ENCODE results near the gene GLA. TPM values are rescaled to one million over a fixed set of nuclear protein-coding genes. Genes with fewer than 3 reads are reported as not detected.

Gene GLA
- total and polyA plus RNA-seq, 5 donors, result 10.4 to 20.7 (median 18.2) TPM

DNA sequence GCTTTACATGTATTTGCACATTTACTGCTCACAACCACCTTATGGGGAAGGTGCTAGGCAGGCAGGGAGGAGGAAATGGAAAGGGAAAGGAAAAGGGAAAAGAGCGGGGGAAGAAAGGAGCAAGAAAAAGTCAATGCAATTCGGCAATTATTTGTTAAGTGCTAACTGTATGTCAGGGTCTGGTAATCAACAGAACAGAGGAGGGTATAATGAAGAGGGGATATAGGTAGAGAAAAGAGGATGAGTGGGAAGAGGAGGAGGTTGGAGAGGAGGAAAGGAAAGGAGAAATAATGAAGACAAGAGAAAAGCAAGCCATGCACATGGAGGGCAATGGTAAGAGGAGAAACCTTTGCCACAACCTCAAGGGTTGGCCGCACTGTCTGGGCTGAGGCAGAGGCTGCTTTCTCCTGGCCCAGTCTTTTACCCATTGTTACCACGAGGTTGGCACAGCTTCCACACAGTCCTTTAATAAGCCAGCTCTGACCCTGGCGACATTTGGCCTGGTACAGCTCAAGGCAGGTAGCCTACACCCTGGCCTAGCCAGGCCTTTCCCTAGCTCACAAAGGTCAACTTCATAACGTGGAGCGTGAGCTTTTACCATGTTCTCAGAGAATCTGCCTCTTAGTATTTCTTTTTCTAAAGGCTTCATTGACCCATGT is 22.6 kb downstream of the GLA start:
- DNase-seq, result no peak
- intact Hi-C loops (cut with DNase I), result no loop called here
- no peak for ATAC-seq
- no peaks in the 10 kb centered on the region for H3K4me1 ChIP-seq (ENCODE audit: control insufficient read depth, insufficient read depth, low read length)
- H3K4me3 ChIP-seq (ENCODE audit: low read length), result no peak overlapping the region
- 72% methylated on average over 7 of the region's 7 CpGs for WGBS
- no peaks in the 10 kb centered on the region for H3K27me3 ChIP-seq (ENCODE audit: control insufficient read depth, insufficient read depth)
- no peak overlapping the region for H3K27ac ChIP-seq (ENCODE audit: low read length)
- H3K9me3 ChIP-seq (ENCODE audit: control insufficient read depth, low read length), result no peaks in the 10 kb centered on the region

DNA sequence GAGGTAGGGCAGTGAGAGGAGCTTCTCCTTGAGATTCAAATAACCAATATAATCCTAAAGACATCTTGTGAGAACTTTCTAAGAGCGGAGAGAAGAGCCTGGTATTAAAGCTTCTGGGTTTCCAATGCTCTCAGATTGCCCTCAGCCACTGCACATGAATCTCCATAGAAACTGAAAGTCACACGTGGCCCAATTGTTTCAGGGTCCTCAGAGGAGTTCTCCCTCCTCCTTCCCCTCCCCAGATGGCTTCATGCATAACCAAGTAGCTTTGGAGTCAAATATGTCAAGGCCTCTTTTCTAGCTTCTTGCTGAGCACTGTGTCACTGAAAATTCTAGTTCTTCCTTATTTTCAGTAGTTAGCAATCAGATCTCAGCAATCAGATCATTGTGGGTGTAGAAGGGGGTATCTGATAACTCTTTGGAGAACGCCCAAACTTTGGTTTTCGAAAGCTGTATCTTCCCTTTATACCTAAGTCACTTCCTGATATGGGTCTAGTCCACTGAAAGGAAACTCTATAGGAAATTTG is 24.0 kb downstream of the GLA start:
- H3K9me3 ChIP-seq (ENCODE audit: control insufficient read depth, low read length), result no peaks in the 10 kb centered on the region
- intact Hi-C loops (cut with DNase I), result no loop called here
- H3K27me3 ChIP-seq (ENCODE audit: control insufficient read depth, insufficient read depth), result no peaks in the 10 kb centered on the region
- ATAC-seq, result no peak
- 67% methylated on average over 4 of the region's 4 CpGs for WGBS
- DNase-seq, result no peak
- H3K27ac ChIP-seq (ENCODE audit: low read length), result no peak overlapping the region
- no peaks in the 10 kb centered on the region for H3K4me1 ChIP-seq (ENCODE audit: control insufficient read depth, insufficient read depth, low read length)
- H3K4me3 ChIP-seq (ENCODE audit: low read length), result no peak overlapping the region

DNA sequence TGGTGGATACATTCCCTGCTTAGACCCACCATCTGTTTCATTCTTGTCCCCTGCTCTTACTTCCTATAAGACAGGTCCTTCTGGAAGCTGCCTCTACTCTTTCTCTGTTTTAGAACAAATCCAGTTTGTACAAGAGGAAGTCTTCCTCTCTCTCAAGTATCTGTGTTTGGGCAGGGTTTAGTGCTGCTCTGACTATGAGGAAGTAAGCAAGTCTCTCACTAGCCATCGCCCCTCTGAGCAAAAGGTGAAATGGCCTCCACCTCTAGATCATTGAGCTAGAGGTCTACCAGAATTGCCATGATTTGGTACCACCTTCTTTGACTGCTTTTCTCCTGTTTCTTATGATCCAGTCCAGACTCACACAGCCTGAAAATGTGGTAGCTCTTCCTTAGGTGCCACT is 30.2 kb downstream of the GLA start:
- no peaks in the 10 kb centered on the region for H3K4me1 ChIP-seq (ENCODE audit: control insufficient read depth, insufficient read depth, low read length)
- intact Hi-C loops (cut with DNase I), result no loop called here
- no peak overlapping the region for H3K27ac ChIP-seq (ENCODE audit: low read length)
- ATAC-seq, result no peak
- H3K27me3 ChIP-seq (ENCODE audit: control insufficient read depth, insufficient read depth), result no peaks in the 10 kb centered on the region
- no peak overlapping the region for H3K4me3 ChIP-seq (ENCODE audit: low read length)
- WGBS, result 82% methylated on average over 1 of the region's 1 CpG
- H3K9me3 ChIP-seq (ENCODE audit: control insufficient read depth, low read length), result no peaks in the 10 kb centered on the region
- DNase-seq, result no peak

DNA sequence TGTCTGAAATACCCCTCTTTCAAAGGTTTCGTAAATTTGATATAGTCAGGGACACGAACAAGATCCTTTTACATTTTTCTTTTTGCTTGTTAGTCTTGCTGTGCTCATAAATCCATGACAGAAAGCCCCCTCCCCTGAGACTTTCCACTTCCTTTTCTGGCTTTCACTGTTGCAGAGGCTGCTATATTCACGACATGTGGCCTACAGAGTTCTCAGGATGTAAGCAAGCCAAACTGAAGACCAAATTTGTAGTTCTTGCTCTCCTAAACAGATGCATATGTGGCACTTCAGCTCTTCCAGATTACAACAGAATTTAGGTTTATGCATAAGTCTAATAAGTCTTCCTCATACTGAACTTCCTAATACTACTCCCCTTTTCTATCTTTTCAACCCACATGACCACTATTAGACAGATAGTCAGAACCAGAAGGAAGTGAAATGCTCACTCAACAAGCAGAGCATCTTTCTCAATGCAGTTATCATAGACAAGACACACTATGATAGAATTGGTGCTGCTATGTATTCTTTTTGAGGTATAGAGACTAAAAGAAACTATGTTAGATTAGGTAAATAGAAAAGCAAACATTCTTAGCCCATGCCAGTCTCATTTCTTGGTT is 36.7 kb downstream of the GLA start:
- Histone ChIP-seq H3K4me1 (ENCODE audit: control insufficient read depth, insufficient read depth, low read length) (no peaks in the 10 kb centered on the region), H3K9me3 (ENCODE audit: control insufficient read depth, low read length) (no peaks in the 10 kb centered on the region), H3K27ac (ENCODE audit: low read length) (no peak overlapping the region), H3K4me3 (ENCODE audit: low read length) (no peak overlapping the region), H3K27me3 (ENCODE audit: control insufficient read depth, insufficient read depth) (no peaks in the 10 kb centered on the region)
- intact Hi-C loops (cut with DNase I), result no loop called here
- ATAC-seq (no peak), DNase-seq (no peak)
- WGBS, result 61% methylated on average over 3 of the region's 3 CpGs

DNA sequence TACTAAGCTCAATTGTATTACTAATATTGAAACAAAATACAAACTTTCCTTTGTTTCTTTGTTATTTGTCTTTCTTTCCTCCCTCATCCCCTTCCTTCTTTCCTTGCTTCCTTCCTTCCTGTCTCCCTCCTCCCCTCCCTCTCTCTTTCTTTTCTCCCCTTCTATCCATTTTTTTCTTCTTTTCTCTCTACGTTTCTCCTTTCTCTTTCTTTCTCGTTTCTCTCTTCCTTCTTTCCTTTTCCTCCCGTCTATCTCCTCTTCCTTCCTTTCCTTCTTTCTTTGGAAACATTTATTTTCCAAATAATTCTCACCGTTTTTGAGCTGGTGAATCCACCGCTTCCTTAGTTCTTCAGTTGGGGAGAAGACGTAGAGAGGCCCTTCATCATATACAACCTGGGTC is 38.0 kb downstream of the GLA start:
- WGBS, result 66% methylated on average over 6 of the region's 6 CpGs

DNA sequence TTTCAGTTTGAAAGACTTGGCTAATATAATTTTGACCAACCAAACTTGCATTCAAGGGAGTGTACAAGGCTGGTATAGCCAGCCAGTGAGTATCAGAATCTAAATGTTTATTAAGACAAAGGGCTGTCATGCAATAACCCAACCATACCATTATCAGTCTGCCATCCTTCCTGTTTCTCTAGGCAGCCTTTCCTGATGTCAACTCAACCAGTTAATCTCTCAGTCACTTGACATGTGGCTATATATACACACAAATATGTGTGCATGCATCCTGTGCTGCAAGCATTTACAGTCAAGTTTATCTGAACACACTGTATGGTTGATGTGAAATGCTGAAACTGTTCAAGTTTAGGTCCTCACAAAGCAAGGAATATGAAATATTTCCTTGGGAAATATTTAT is 38.9 kb downstream of the GLA start:
- no peak for ATAC-seq
- intact Hi-C loops (cut with DNase I), result no loop called here

More for the DNA sequence above, 38.0 kb downstream of the GLA start:
- Histone ChIP-seq H3K27ac (ENCODE audit: low read length) (no peak overlapping the region), H3K4me1 (ENCODE audit: control insufficient read depth, insufficient read depth, low read length) (no peaks in the 10 kb centered on the region), H3K27me3 (ENCODE audit: control insufficient read depth, insufficient read depth) (no peaks in the 10 kb centered on the region), H3K9me3 (ENCODE audit: control insufficient read depth, low read length) (no peaks in the 10 kb centered on the region), H3K4me3 (ENCODE audit: low read length) (no peak overlapping the region)
- ATAC-seq (no peak), DNase-seq (no peak)
- intact Hi-C loops (cut with DNase I), result no loop called here

DNA sequence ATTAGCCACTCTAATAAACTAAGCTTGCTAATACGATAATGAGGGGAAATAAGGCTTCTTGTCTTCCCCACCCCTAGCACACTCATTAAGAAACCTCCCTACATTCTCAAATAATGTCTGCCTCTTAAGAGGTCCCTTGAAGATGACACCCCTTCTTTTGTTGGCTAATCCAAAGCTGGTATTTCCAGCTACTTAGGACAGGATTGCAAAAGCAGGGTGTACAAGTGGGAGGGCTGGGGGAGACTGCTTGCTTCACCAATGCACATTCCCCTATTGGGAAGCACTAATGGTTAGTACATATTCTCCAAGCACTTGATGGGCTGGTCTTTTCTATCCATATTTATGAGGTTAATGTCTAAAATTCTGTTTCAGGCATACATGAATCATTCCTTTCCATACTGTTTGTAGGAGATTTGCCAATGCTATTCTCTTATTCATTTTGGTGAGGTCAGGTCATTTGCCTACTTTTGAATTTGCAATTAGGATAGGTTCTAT is 42.4 kb downstream of the GLA start:
- no peak overlapping the region for H3K27ac ChIP-seq (ENCODE audit: low read length)
- DNase-seq, result no peak
- no peak overlapping the region for H3K4me3 ChIP-seq (ENCODE audit: low read length)
- ATAC-seq, result no peak
- no peaks in the 10 kb centered on the region for H3K9me3 ChIP-seq (ENCODE audit: control insufficient read depth, low read length)
- H3K27me3 ChIP-seq (ENCODE audit: control insufficient read depth, insufficient read depth), result no peaks in the 10 kb centered on the region
- intact Hi-C loops (cut with DNase I), result no loop called here
- no peaks in the 10 kb centered on the region for H3K4me1 ChIP-seq (ENCODE audit: control insufficient read depth, insufficient read depth, low read length)
- WGBS, result 90% methylated on average over 1 of the region's 1 CpG

More for the DNA sequence above, 38.9 kb downstream of the GLA start:
- H3K27me3 ChIP-seq (ENCODE audit: control insufficient read depth, insufficient read depth), result no peaks in the 10 kb centered on the region
- DNase-seq, result no peak
- H3K9me3 ChIP-seq (ENCODE audit: control insufficient read depth, low read length), result no peaks in the 10 kb centered on the region
- H3K4me3 ChIP-seq (ENCODE audit: low read length), result no peak overlapping the region
- no peak overlapping the region for H3K27ac ChIP-seq (ENCODE audit: low read length)
- H3K4me1 ChIP-seq (ENCODE audit: control insufficient read depth, insufficient read depth, low read length), result no peaks in the 10 kb centered on the region

DNA sequence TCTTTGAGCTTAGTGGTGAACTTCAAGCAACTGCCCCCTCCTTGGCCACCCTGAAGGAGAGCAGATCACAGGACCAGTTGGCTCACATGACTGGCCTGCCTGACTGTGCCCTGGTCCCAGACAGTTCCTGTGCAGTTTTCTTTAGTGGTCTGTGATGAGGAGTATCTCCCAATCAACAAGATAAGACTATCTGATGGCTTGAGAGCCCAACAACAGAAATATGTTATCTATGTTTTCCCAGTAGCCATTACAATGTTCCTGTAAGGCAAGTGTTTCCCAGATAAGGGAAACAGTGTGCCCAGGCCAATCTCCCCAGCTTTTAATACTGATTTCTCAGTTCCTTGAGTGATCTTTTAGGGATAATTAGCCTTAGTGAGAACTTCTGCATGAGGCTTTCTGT is 45.0 kb downstream of the GLA start:
- H3K4me3 ChIP-seq (ENCODE audit: low read length), result no peak overlapping the region

DNA sequence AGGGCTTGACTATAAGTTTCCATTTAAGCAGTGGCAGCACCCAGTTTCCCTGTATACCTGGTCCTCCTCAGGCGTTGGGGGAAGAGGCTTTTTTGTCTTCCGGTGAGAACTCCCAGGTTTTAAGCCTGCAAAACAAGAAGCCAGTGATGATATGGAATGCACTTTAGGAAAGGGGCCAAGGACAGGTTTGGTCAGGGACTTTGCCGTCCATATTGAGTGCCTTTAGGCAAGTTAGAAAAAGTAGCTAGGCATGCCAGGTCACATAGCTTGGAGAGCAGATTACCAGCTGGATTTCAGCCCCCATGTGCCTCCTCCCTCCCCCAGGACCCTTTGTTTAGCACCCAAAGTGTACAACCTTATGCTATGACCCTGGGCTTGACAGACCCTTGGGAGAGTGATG is 45.6 kb downstream of the GLA start:
- Histone ChIP-seq H3K9me3 (ENCODE audit: control insufficient read depth, low read length) (no peaks in the 10 kb centered on the region), H3K4me3 (ENCODE audit: low read length) (no peak overlapping the region), H3K27ac (ENCODE audit: low read length) (no peak overlapping the region), H3K4me1 (ENCODE audit: control insufficient read depth, insufficient read depth, low read length) (no peaks in the 10 kb centered on the region), H3K27me3 (ENCODE audit: control insufficient read depth, insufficient read depth) (no peaks in the 10 kb centered on the region)
- WGBS, result 80% methylated on average over 3 of the region's 3 CpGs
- ATAC-seq (no peak), DNase-seq (no peak)
- intact Hi-C loops (cut with DNase I), result no loop called here

More for the DNA sequence above, 45.0 kb downstream of the GLA start:
- no peak for DNase-seq
- H3K9me3 ChIP-seq (ENCODE audit: control insufficient read depth, low read length), result no peaks in the 10 kb centered on the region
- H3K4me1 ChIP-seq (ENCODE audit: control insufficient read depth, insufficient read depth, low read length), result no peaks in the 10 kb centered on the region
- no peak overlapping the region for H3K27ac ChIP-seq (ENCODE audit: low read length)
- intact Hi-C loops (cut with DNase I), result no loop called here
- no peak for ATAC-seq
- H3K27me3 ChIP-seq (ENCODE audit: control insufficient read depth, insufficient read depth), result no peaks in the 10 kb centered on the region

DNA sequence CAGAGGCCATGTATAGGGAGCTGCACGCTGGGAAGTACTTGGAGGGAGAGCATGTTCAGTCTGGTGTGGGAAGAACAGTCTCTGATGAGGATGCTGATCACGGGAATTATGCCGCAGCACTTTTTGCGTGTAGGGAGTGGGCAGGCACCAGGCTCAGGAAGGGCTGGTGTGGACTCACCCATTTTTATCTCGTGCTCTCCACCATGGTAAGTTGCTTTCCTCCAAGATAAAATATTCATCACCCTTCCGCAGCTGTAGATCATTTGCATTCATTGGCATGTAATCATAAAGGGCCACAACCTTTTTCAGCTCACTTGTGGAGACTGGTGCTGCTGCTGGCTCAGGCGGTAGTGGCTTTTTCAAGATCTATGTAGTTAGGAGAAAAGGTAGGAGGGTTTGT is 47.3 kb downstream of the GLA start:
- Histone ChIP-seq H3K4me3 (ENCODE audit: low read length) (no peak overlapping the region), H3K4me1 (ENCODE audit: control insufficient read depth, insufficient read depth, low read length) (no peaks in the 10 kb centered on the region), H3K9me3 (ENCODE audit: control insufficient read depth, low read length) (no peaks in the 10 kb centered on the region), H3K27ac (ENCODE audit: low read length) (no peak overlapping the region), H3K27me3 (ENCODE audit: control insufficient read depth, insufficient read depth) (no peaks in the 10 kb centered on the region)
- WGBS, result 34% methylated on average over 7 of the region's 7 CpGs
- intact Hi-C loops (cut with DNase I), result no loop called here
- DNase-seq (no peak), ATAC-seq (peak in 1 of 2 donors; percentile 53)

DNA sequence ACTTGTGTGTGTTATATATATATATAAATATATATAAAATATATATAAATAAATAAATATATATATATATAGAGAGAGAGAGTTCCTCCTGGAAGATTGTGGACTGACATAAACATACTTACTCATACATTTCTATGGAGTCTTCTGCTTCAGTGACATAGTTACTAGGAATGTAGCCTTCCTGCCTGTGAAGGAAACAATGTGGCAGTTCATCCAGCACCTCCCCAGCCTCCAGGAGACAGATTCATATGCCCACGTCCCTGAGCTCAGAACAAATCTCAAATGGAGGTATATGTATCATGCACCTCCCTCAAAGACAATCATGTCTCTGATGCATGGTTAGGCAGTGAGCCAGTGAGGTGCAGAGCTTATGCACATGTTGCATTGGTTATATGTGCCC is 47.8 kb downstream of the GLA start:
- 28% methylated on average over 1 of the region's 1 CpG for WGBS
- H3K4me1 ChIP-seq (ENCODE audit: control insufficient read depth, insufficient read depth, low read length), result no peaks in the 10 kb centered on the region

More for the DNA sequence above, 47.8 kb downstream of the GLA start:
- DNase-seq (no peak), ATAC-seq (no peak)
- no peak overlapping the region for H3K27ac ChIP-seq (ENCODE audit: low read length)
- no peaks in the 10 kb centered on the region for H3K27me3 ChIP-seq (ENCODE audit: control insufficient read depth, insufficient read depth)
- intact Hi-C loops (cut with DNase I), result no loop called here
- H3K4me3 ChIP-seq (ENCODE audit: low read length), result no peak overlapping the region
- H3K9me3 ChIP-seq (ENCODE audit: control insufficient read depth, low read length), result no peaks in the 10 kb centered on the region
